Cardiac muscle cell (in vitro differentiated cells and primary cell): ENCODE results near the gene CD300H. TPM values are rescaled to one million over a fixed set of nuclear protein-coding genes. Genes with fewer than 3 reads are reported as not detected.

Experiments used
- DNase-seq, 2 donors: peaks; one replicate each; pipeline versions ENCODE4 v3.0.0 to v3.0.0-alpha.2; 2010 to 2017; ENCODE audit warnings: low read depth in 1 of 2, low spot score in 1 of 2
- H3K27ac ChIP-seq: fragments of 200-600 bp; sonication (generic); 2 replicates; pipeline ENCODE4 v1.5.1; 2016
- H3K27me3 ChIP-seq: fragments of 200-600 bp; sonication (generic); 2 replicates; pipeline ENCODE4 v1.6.0; 2016; ENCODE audit warnings: control low read depth
- H3K36me3 ChIP-seq: fragments of 200-600 bp; sonication (generic); 2 replicates; pipeline ENCODE4 v1.5.1; 2016; ENCODE audit warnings: control low read depth
- H3K4me1 ChIP-seq: fragments of 200-600 bp; sonication (generic); 2 replicates; pipeline ENCODE4 v1.8.1; 2017; ENCODE audit warnings: low read depth, mild to moderate bottlenecking, mixed run types
- H3K4me3 ChIP-seq: fragments of 200-600 bp; sonication (generic); 2 replicates; pipeline ENCODE4 v1.5.1; 2016; ENCODE audit warnings: mild to moderate bottlenecking
- H3K9me3 ChIP-seq: fragments of 200-600 bp; sonication (generic); 2 replicates; pipeline ENCODE4 v1.5.1; 2017; ENCODE audit warnings: low read depth, mild to moderate bottlenecking, control low read depth
- CTCF ChIP-seq: IDR thresholded peaks from 2 replicates; pipeline ENCODE4 v1.5.1; 2012; ENCODE audit warnings: low read depth, mild to moderate bottlenecking, low read length
- polyA plus RNA-seq: library from polyadenylated mRNA; unstranded; fragments of >200 nt; fragmentation: Nextera tagmentation; extraction: Ambion mirVana; gene quantifications from 2 replicates; pipeline ENCODE4 v1.2.1, GENCODE V29; 2016
- total RNA-seq: library from RNA; depleted of rRNA; stranded (reverse); fragments of >200 nt; gene quantifications from 2 replicates; pipeline ENCODE4 v1.2.3, GENCODE V29; 2016

The CD300H gene
- total and polyA plus RNA-seq, 2 experiments from 2014 or later, result not detected

GRCh38 chr17:74527081-74527480 is 40.2 kb downstream of the CD300H start:
- H3K36me3 ChIP-seq, result no peaks in the 10 kb centered on the region
- H3K9me3 ChIP-seq, result no peaks in the 10 kb centered on the region

GRCh38 chr17:74526681-74527080 is 40.6 kb downstream of the CD300H start:
- no peaks in the 10 kb centered on the region for H3K9me3 ChIP-seq
- H3K36me3 ChIP-seq, result no peaks in the 10 kb centered on the region
- H3K4me1 ChIP-seq, result no peaks in the 10 kb centered on the region
- TF ChIP-seq CTCF, result no peak
- H3K4me3 ChIP-seq, result no peak overlapping the region
- peaks cover 9% of the 10 kb centered on the region for H3K27me3 ChIP-seq
- DNase-seq, result no peak
- no peak overlapping the region for H3K27ac ChIP-seq

More at GRCh38 chr17:74527081-74527480, 40.2 kb downstream of the CD300H start:
- Histone ChIP-seq H3K4me1 (no peaks in the 10 kb centered on the region), H3K4me3 (no peak overlapping the region), H3K27ac (no peak overlapping the region), H3K27me3 (peaks cover 9% of the 10 kb centered on the region)
- no peak for TF ChIP-seq CTCF
- no peak for DNase-seq

GRCh38 chr17:74525781-74526288 is 41.5 kb downstream of the CD300H start:
- no peak overlapping the region for H3K27ac ChIP-seq
- H3K9me3 ChIP-seq, result no peaks in the 10 kb centered on the region
- H3K36me3 ChIP-seq, result no peaks in the 10 kb centered on the region
- H3K4me1 ChIP-seq, result no peaks in the 10 kb centered on the region
- no peak for TF ChIP-seq CTCF
- no peak for DNase-seq
- H3K27me3 ChIP-seq, result peaks cover 9% of the 10 kb centered on the region
- no peak overlapping the region for H3K4me3 ChIP-seq

- DNase-seq, result no peak
- no peaks in the 10 kb centered on the region for H3K9me3 ChIP-seq
- no peaks in the 10 kb centered on the region for H3K36me3 ChIP-seq
- H3K4me3 ChIP-seq, result no peak overlapping the region
- H3K27me3 ChIP-seq, result peaks cover 9% of the 10 kb centered on the region
- H3K27ac ChIP-seq, result no peak overlapping the region
- no peaks in the 10 kb centered on the region for H3K4me1 ChIP-seq
- TF ChIP-seq CTCF, result no peak
These were observed 41.9 kb downstream of the CD300H start for GRCh38 chr17:74525465-74525725.

GRCh38 chr17:74524653-74525464 is 42.5 kb downstream of the CD300H start:
- DNase-seq, result no peak

More at GRCh38 chr17:74524653-74525464, 42.5 kb downstream of the CD300H start:
- no peaks in the 10 kb centered on the region for H3K4me1 ChIP-seq
- no peak for TF ChIP-seq CTCF
- H3K27ac ChIP-seq, result no peak overlapping the region
- H3K4me3 ChIP-seq, result no peak overlapping the region
- H3K9me3 ChIP-seq, result no peaks in the 10 kb centered on the region
- no peaks in the 10 kb centered on the region for H3K36me3 ChIP-seq
- H3K27me3 ChIP-seq, result peaks cover 9% of the 10 kb centered on the region
